Right lung (tissue), 5 donors: ENCODE results near the gene FAH. TPM values are rescaled to one million over a fixed set of nuclear protein-coding genes. Genes with fewer than 3 reads are reported as not detected.
A peak's percentile ranks its signal among the peaks of the same experiment; 100 is the strongest.
"Not testable (repeated sequence)": the region's sequence is repeated elsewhere in the genome, so short reads cannot be mapped to it uniquely, and the experiment has no call there.

ENCODE experiments used
- DNase-seq, 2 donors: peaks; one replicate each; pipeline ENCODE4 v3.0.0-alpha.2; 2013
- polyA plus RNA-seq, 5 donors: library from polyadenylated mRNA; unstranded; fragments of 120-200 nt; gene quantifications; one replicate each; pipeline versions ENCODE4 v1.2.1 to v1.2.3, GENCODE V29; 2013; ENCODE audit warnings: inconsistent platforms in 1 of 5, low replicate concordance in 1 of 5; ENCODE audit not compliant: insufficient read length in 5 of 5, insufficient read depth in 1 of 5

FAH gene
- polyA plus RNA-seq, 5 donors: 47.6 to 54.1 (median 53.1) TPM

DNA sequence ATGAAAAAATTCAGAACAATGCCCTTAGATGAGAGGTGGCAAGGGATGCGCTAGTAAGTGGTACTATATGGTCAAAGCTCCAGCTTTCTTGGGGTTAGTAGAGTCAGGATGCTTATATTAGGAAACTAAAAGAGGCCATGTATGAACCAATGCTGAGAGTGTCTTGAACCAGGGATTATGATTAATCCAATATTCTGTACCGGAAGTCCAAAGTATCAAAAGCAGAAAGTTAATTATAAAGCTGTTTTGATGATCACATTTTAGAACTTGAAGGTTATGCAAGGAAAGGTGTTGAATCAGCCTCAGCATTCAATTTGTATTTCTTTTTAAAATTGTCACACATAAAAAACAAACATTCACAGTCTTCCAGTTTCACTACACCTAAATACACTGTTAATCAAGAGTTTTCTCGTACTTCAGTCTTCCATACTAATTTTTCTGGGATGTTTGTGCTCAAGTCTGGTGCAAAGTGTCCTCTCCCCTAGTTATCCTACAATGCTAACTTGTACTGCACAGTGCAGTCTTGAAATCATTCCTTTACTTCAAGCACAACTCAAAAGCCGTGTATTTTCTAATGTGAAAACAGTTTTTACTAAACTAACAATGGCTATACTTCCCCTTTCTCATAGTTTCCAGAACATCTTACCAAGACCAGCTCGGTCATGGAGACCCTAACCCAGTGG, 10.7 kb upstream of the FAH start:
- no peak for DNase-seq

GRCh38 chr15:80142646-80143045, 10.2 kb upstream of the FAH start:
- DNase-seq: no peak

GRCh38 chr15:80151148-80151547, 1.7 kb upstream of the FAH start:
- DNase-seq: no peak

GRCh38 chr15:80151576-80151975, 1.2 kb upstream of the FAH start:
- no peak for DNase-seq

GRCh38 chr15:80152180-80152895, 461 bp upstream of the FAH start:
- peak; percentile 89 for DNase-seq

DNA sequence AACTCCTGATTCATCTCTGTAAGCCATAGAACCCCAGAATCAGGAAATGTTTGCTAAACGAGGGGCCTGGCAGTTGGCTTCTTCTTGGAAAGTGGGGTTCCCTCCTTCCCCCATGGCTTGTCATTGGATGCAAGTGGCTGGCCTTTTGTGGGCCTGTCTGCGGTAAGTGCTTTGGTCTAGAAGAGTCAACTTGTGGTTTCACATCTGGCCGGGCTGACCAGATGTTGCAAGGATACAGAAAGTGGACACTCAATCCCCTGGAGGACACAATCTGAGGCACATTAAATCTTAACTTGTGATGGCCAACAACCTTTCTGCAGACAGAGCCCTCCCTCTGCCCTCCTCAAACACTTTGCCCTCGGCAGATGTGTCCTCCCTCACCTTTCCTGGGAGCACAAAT, 1.1 kb downstream of the FAH start:
- no peak for DNase-seq

DNA sequence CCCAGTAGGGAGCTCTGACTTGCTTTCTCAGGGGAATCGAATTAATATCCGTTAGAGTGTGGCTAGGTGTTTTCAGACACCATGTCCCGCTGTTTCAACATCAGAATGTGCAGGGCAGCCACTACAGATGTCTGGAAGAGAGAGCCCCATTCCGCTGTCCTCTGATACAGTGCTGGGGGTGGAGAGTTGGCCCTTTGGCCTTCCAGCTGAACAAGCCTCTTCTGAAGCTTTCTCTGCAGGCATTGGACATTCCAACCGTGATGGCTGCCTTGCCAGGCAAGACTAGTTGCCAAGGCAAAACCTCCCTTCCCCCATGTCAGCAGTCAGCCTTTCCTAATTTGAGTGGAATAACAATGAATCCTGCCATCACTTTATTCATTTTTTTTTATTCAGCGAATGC, 1.5 kb downstream of the FAH start:
- no peak for DNase-seq

DNA sequence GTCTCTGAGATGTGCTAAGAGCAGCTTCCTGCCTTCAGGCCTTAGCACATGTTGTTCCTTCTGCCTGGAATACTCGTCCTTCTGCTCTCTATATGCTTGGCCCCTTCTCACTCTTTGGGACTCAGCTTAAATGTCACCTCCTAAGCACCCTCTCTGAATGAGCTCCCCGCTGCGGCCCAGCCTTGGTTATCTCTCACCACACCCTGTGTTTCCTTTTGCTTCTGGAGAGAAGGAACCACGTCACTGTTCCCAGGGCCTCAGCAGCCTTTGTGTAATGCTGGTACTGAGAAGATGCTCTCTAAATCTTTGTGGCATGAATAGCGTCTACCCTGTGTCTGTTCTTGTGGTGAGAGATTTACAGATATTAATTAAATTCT, 2.2 kb downstream of the FAH start:
- no peak for DNase-seq

DNA sequence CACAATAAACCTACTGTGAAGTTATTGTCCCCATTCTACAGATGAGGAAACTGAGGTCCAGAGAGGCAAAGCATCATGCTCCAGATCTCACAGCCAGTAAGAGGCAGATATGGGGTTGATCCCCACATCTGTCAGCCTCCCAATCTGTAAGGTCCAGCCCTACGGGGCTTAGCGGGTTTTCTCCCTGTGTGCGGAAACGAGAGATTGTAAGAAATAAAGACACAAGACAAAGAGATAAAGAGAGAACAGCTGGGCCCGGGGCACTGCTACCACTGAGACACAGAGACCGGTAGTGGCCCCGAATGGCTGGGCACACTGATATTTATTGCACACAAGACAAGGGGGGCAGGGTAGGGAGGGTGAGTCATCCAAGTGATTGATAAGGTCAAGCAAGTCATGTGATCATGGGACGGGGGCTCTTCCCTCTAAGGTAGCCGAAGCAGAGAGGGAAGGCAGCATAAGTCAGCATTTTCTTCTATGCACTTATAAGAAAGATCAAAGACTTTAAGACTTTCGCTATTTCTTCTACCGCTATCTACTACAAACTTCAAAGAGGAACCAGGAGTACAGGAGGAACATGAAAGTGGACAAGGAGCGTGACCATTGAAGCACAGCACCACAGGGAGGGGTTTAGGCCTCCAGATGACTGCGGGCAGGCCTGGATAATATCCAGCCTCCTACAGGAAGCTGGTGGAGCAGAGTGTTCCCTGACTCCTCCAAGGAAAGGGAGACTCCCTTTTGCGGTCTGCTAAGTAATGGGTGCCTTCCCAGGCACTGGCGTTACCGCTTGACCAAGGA, 2.8 kb downstream of the FAH start:
- DNase-seq: not testable (repeated sequence)

DNA sequence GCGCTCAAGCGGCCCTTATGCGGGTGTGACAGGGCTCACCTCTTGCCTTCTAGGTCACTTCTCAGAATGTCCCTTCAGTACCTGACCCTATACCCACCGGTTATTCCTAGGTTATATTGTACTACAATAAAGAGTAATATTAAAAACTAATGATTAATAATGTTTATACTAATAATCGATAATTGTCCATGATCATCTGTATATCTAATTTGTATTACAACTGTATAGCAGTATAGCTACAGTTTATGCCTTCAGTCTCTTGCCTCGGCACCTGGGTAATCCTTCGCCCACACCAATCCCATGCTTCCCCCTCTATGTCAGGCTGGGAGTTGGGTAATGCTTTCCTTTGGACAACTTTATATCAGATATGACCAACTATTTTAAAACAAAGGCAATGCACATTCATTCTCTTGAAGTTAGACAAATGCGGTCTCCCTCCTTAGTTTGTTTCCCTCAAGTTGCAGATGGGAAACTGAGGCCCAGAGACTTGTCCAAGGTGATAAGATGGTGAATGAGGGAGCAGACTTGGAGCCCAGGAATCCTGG, 3.4 kb downstream of the FAH start:
- DNase-seq: no peak

GRCh38 chr15:80157215-80157614, 4.4 kb downstream of the FAH start:
- DNase-seq: no peak

DNA sequence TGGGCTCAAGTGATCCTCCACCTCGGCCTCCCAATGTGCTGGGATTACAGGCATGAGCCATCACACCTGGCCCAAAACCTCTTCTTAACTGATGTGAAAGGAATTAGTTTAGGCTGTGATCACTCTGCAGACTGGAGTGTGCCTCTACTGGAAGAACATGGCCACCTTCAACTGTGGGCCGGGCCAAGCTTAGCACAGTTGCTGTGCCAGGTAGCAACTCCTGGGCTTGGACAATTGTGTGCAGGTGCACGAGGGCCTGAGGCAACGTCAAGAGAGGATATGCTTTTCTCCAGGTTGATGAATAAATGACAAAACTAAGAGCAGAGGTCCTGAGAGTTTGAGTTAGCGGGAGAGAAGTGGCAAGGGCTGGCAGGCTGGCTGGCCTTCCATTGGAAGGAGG, 6.5 kb downstream of the FAH start:
- DNase-seq: no peak

GRCh38 chr15:80159811-80160569, 7.2 kb downstream of the FAH start:
- no peak for DNase-seq

GRCh38 chr15:80160570-80161156, 7.9 kb downstream of the FAH start:
- DNase-seq: peak; percentile 42 to 53

- no peak for DNase-seq
These were observed 8.7 kb downstream of the FAH start for GRCh38 chr15:80161468-80162016.

GRCh38 chr15:80162059-80162554, 9.3 kb downstream of the FAH start:
- peak; percentile 80 to 81 for DNase-seq

GRCh38 chr15:80163217-80163616, 10.4 kb downstream of the FAH start:
- DNase-seq: no peak

DNA sequence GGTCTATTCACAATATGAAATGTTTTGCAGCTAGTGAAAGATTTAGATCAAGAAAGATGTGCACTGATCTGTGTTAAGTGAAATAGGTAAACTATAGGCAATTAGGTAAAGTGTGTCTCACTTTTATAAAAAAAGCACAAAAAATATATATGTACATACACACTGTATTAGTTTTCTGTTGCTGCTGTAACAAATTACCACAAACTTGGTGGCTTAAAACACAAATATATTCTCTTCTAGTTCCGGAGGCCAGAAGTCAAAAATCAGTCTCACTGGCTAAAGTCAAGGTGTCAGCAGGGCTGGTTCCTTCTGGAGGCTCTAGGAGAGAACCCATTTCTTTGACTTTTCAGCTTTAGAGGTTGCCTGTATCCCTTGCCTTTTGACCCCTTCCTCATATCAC, 11.1 kb downstream of the FAH start:
- no peak for DNase-seq

DNA sequence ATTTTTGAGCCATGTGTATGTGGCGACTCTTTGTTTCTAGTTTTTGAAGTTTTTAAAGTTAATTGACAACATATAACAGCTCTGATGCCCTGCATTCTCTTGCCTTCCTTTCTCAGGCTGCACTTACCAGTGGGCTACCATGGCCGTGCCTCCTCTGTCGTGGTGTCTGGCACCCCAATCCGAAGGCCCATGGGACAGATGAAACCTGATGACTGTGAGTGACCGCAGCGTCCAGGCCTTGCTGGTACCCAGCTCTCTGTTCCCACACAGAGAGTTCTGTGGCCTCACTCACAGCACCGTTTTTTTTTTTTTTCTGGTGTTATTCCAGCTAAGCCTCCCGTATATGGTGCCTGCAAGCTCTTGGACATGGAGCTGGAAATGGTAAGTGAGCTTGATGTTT, 15.1 kb downstream of the FAH start:
- no peak for DNase-seq

- no peak for DNase-seq
These were observed 15.6 kb downstream of the FAH start for GRCh38 chr15:80168421-80168820.
